ENCODE measurements around the gene SLC36A3. TPM values are rescaled to one million over a fixed set of nuclear protein-coding genes. Genes with fewer than 3 reads are reported as not detected.
"Not testable (repeated sequence)": the region's sequence is repeated elsewhere in the genome, so short reads cannot be mapped to it uniquely, and the experiment has no call there.

The SLC36A3 gene
- total and polyA plus RNA-seq, 9 donors = 0.04 TPM; not detected in 8

DNA sequence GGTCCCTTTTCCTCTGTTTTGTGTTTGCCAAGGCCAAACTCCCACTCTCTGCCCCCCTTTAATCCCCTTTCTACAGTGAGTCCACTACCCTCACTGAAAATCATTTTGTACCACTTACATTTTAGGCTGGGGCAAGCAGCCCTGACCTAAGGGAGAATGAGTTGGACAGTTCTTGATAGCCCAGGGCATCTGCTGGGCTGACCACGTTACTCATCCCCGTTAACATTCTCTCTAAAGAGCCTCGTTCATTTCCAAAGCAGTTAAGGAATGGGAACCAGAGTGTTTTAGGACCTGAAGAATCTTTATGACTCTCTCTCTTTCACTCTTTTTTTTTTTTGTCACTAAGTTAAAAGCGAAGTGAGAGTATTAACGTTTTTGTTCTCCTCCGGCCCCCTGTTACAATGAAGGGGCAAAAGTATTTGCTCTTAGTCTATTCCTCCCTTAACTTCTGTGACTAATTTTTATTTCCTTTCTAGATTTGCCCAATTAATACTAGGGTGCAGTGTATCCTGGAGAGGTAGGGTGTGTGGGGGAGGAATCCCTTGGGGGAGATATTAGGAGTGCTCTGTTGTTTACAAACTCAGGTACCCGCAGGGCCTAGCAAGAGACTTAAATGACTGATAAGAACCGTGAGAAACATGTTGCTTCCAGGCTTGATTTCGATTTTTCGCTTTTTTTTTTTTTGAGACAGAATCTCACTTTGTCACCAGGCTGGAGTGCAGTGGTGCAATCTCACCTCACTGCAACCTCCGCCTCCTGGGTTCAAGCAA is 35.9 kb downstream of the SLC36A3 start:
- H3K27ac ChIP-seq (ENCODE audit: low read length) = no peak overlapping the region
- WGBS (ENCODE audit: insufficient coverage) = 87% methylated on average over 4 of the region's 11 CpGs
- H3K4me1 ChIP-seq (ENCODE audit: control insufficient read depth, insufficient read depth, low read length) = no peaks in the 10 kb centered on the region
- no peaks in the 10 kb centered on the region for H3K27me3 ChIP-seq (ENCODE audit: control insufficient read depth, insufficient read depth, low read length)
- peaks cover 18% of the 10 kb centered on the region for H3K36me3 ChIP-seq (ENCODE audit: control insufficient read depth, insufficient read depth, low read length)
- no peak for DNase-seq
- H3K9me3 ChIP-seq (replicated peaks; ENCODE audit: control insufficient read depth, low read depth, low read length) = no peaks in the 10 kb centered on the region
- H3K4me3 ChIP-seq (ENCODE audit: low read length) = no peak overlapping the region

DNA sequence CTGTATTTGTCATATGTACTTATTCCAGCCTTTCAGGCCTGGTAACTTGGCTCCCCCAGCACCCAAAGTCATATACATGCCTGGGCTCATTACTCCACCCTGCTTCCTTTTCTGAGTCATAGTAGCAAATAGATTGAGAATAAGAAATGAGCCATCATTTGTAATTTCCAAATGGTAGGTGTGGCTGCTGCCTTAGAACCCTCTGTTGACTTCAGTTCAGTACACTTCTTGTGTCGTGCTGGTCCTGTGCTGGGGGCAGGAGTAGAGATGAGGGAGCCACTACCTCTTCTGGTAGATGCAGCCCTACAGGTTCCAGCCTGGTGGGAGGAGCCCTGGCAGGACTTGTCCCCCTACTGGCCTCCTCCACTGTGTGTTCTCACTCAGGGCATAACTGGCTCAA is 39.5 kb downstream of the SLC36A3 start:
- Histone ChIP-seq H3K27ac (ENCODE audit: low read length) (no peak overlapping the region), H3K9me3 (replicated peaks; ENCODE audit: control insufficient read depth, low read depth, low read length) (no peaks in the 10 kb centered on the region), H3K36me3 (ENCODE audit: control insufficient read depth, insufficient read depth, low read length) (peaks cover 17% of the 10 kb centered on the region), H3K4me3 (ENCODE audit: low read length) (no peak overlapping the region), H3K27me3 (ENCODE audit: control insufficient read depth, insufficient read depth, low read length) (no peaks in the 10 kb centered on the region), H3K4me1 (ENCODE audit: control insufficient read depth, insufficient read depth, low read length) (no peaks in the 10 kb centered on the region)
- DNase-seq = no peak
- no CpG with 5 or more reads among the region's 1 CpG for WGBS (ENCODE audit: insufficient coverage)

DNA sequence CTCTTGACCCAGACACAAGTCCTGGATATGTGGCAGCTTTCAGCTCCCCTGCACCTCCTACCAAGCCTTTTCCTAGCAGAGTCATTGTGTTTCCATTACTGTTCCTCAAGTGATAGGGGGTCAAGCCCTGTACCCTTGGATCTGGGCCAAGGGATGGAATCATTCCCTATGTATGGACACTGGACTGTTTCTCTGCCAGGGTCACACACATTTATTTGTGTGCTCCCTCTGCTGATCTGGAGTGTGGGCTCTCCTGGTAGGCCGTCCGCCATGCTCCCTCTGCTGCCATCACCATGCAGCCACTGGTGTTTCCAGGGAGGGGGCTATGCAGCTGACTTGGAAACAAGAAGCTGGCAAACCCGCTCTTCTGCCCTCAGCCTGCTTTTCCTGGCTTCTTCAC is 41.0 kb downstream of the SLC36A3 start:
- no peak overlapping the region for H3K4me3 ChIP-seq (ENCODE audit: low read length)
- no peak for DNase-seq
- no peak overlapping the region for H3K27ac ChIP-seq (ENCODE audit: low read length)
- 83% methylated on average over 3 of the region's 3 CpGs for WGBS (ENCODE audit: insufficient coverage)
- no peaks in the 10 kb centered on the region for H3K27me3 ChIP-seq (ENCODE audit: control insufficient read depth, insufficient read depth, low read length)
- no peaks in the 10 kb centered on the region for H3K9me3 ChIP-seq (replicated peaks; ENCODE audit: control insufficient read depth, low read depth, low read length)
- peaks cover 8% of the 10 kb centered on the region for H3K36me3 ChIP-seq (ENCODE audit: control insufficient read depth, insufficient read depth, low read length)
- no peaks in the 10 kb centered on the region for H3K4me1 ChIP-seq (ENCODE audit: control insufficient read depth, insufficient read depth, low read length)

DNA sequence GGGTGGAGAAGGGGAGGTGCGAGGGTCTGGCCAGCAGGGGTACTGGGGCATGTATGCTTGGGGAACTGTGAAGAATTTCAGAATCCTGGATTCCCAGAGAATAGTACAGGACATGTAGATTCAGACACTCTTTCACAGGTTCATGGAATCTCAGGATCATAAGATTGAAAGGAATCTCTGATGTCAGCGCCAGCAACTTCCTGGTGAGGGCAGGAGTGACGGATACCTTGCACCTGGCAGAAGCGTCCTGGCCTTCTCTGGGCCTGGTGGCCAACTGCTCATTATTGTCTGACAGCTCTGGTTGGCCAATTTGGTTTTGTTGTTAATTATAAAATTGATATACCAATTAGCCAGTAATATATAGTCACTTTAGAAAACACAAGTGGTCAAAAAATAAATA is 43.6 kb downstream of the SLC36A3 start:
- no peaks in the 10 kb centered on the region for H3K4me1 ChIP-seq (ENCODE audit: control insufficient read depth, insufficient read depth, low read length)
- H3K27me3 ChIP-seq (ENCODE audit: control insufficient read depth, insufficient read depth, low read length) = no peaks in the 10 kb centered on the region
- no peaks in the 10 kb centered on the region for H3K36me3 ChIP-seq (ENCODE audit: control insufficient read depth, insufficient read depth, low read length)
- H3K4me3 ChIP-seq (ENCODE audit: low read length) = no peak overlapping the region
- H3K9me3 ChIP-seq (replicated peaks; ENCODE audit: control insufficient read depth, low read depth, low read length) = no peaks in the 10 kb centered on the region
- DNase-seq = no peak
- H3K27ac ChIP-seq (ENCODE audit: low read length) = no peak overlapping the region
- WGBS (ENCODE audit: insufficient coverage) = no CpG with 5 or more reads among the region's 4 CpGs

DNA sequence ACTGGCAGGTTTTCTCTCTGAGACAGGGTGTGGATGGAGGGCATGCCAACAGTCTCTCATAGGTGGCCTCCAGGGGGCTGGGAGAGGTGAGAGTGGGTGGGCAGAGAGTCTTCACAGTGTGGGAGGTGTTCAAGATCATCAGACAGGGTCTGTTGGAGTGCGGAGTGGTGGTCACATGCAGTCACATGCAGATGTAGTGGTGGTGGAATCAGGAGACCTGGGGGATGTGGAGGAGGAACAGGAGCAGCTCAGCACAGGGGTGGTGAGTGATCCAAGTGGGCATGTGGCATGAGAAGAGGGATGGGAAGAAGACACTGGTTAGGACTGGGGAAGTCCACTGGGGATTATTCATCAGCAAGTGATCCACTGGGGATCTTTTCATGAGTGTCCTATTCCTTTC is 44.8 kb downstream of the SLC36A3 start:
- Histone ChIP-seq H3K4me1 (ENCODE audit: control insufficient read depth, insufficient read depth, low read length) (peaks cover 2% of the 10 kb centered on the region), H3K4me3 (ENCODE audit: low read length) (no peak overlapping the region), H3K9me3 (replicated peaks; ENCODE audit: control insufficient read depth, low read depth, low read length) (no peaks in the 10 kb centered on the region), H3K36me3 (ENCODE audit: control insufficient read depth, insufficient read depth, low read length) (no peaks in the 10 kb centered on the region), H3K27me3 (ENCODE audit: control insufficient read depth, insufficient read depth, low read length) (no peaks in the 10 kb centered on the region), H3K27ac (ENCODE audit: low read length) (no peak overlapping the region)
- WGBS (ENCODE audit: insufficient coverage) = 60% methylated on average over 1 of the region's 1 CpG
- DNase-seq = no peak

DNA sequence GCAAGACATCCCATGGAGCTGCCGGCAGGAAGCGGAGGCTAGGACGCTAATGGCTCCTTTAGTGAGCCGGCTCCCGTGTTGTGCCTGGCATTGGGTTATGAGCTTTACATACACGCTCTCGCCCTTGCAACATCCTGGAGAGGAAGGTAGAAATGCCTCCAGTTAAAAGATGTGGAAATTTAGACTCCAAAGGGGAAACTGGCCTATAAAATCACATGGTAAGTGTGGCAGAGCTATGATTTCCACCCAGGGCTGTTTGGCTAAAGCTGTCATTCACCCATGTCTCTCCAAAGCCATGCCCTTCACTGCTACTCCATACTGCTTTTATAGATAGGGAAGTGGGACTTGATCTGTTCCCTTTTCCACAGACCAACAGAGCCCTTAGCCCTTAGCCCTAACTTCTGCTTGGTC is 45.4 kb downstream of the SLC36A3 start:
- Histone ChIP-seq H3K9me3 (replicated peaks; ENCODE audit: control insufficient read depth, low read depth, low read length) (no peaks in the 10 kb centered on the region), H3K4me1 (ENCODE audit: control insufficient read depth, insufficient read depth, low read length) (peaks cover 8% of the 10 kb centered on the region), H3K27ac (ENCODE audit: low read length) (no peak overlapping the region), H3K36me3 (ENCODE audit: control insufficient read depth, insufficient read depth, low read length) (no peaks in the 10 kb centered on the region), H3K4me3 (ENCODE audit: low read length) (no peak overlapping the region), H3K27me3 (ENCODE audit: control insufficient read depth, insufficient read depth, low read length) (no peaks in the 10 kb centered on the region)
- WGBS (ENCODE audit: insufficient coverage) = 78% methylated on average over 7 of the region's 7 CpGs
- peak; percentile 32 for DNase-seq

DNA sequence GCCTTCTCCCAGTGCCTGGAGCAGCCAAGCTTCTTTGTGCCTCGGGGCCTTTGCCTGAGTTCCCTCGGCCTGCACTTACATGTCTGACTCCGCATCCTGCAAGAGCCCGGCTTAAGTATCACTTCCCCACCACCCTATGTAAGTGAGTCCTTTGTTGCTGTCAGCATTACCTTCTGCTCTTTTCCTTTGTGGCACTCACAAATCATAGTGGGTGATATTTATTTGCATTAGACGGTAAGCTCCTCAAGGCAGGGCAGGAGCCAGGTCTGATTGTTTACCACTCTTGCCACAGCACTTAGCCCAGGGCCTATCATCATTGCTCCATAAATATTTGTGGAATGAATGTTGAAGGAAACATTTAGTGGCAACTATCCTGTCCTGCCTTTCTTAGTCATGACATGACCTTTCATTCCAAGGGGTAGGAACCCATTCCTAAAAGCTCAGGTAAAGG is 45.8 kb downstream of the SLC36A3 start:
- Histone ChIP-seq H3K27me3 (ENCODE audit: control insufficient read depth, insufficient read depth, low read length) (no peaks in the 10 kb centered on the region), H3K36me3 (ENCODE audit: control insufficient read depth, insufficient read depth, low read length) (no peaks in the 10 kb centered on the region), H3K27ac (ENCODE audit: low read length) (no peak overlapping the region), H3K9me3 (replicated peaks; ENCODE audit: control insufficient read depth, low read depth, low read length) (no peaks in the 10 kb centered on the region), H3K4me1 (ENCODE audit: control insufficient read depth, insufficient read depth, low read length) (peaks cover 9% of the 10 kb centered on the region), H3K4me3 (ENCODE audit: low read length) (no peak overlapping the region)
- DNase-seq = peak; percentile 40
- WGBS (ENCODE audit: insufficient coverage) = 86% methylated on average over 1 of the region's 5 CpGs

DNA sequence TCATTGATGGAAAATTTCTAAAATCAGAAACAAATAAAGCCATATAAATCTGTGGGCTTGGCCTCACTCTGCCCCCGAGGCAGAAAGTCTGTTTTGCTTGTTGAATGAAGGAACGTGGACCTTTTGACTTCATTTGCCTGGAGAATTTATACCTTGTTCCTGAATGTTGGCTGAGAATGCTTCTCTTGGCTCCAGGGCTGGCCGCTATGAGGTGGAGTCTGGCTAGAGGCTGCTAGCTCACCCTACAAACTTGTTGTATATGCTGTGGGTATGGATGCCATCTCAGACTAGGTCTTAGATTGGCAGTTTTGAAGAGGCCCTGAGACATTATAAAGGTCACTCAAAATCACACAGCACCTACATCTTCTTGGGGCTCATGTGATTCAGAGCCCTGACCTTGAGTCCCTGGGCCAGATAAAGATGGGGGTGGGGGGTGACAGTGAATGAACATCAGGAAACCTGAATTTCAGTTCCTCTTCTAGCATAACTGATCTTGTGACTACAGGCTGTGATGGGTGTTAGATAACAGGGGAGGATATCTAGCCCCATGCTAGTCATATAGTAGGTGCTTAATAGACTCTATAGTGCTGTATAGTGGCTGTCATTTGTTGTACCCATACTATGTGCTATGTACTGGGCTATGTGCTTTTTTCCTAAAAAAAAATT is 47.8 kb downstream of the SLC36A3 start:
- no peaks in the 10 kb centered on the region for H3K9me3 ChIP-seq (replicated peaks; ENCODE audit: control insufficient read depth, low read depth, low read length)
- H3K36me3 ChIP-seq (ENCODE audit: control insufficient read depth, insufficient read depth, low read length) = no peaks in the 10 kb centered on the region
- H3K27ac ChIP-seq (ENCODE audit: low read length) = no peak overlapping the region
- DNase-seq = no peak
- H3K4me3 ChIP-seq (ENCODE audit: low read length) = no peak overlapping the region
- H3K4me1 ChIP-seq (ENCODE audit: control insufficient read depth, insufficient read depth, low read length) = peaks cover 9% of the 10 kb centered on the region
- WGBS (ENCODE audit: insufficient coverage) = 86% methylated on average over 1 of the region's 3 CpGs
- H3K27me3 ChIP-seq (ENCODE audit: control insufficient read depth, insufficient read depth, low read length) = no peaks in the 10 kb centered on the region

DNA sequence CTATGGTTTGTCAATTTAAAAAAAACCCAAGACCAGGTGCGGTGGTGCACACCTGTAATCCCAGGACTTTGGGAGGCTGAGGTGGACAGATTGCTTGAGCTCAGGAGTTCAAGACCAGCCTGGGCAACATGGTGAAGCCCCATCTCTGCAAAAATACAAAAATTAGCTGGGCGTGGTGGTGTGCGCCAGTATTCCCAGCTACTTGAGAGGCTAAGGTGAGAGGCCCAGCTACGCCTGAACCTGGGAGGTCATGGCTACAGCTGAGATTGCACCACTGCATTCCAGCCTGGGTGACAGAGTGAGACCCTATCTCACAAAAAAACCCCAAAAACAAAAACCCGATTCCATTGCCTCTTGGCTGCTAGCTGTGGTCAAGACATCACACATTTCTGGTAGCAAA is 48.6 kb downstream of the SLC36A3 start:
- H3K27me3 ChIP-seq (ENCODE audit: control insufficient read depth, insufficient read depth, low read length); H3K4me3 ChIP-seq (ENCODE audit: low read length); H3K27ac ChIP-seq (ENCODE audit: low read length); H3K9me3 ChIP-seq (replicated peaks; ENCODE audit: control insufficient read depth, low read depth, low read length); DNase-seq; H3K36me3 ChIP-seq (ENCODE audit: control insufficient read depth, insufficient read depth, low read length); H3K4me1 ChIP-seq (ENCODE audit: control insufficient read depth, insufficient read depth, low read length): not testable (repeated sequence)
- 94% methylated on average over 3 of the region's 5 CpGs for WGBS (ENCODE audit: insufficient coverage)

DNA sequence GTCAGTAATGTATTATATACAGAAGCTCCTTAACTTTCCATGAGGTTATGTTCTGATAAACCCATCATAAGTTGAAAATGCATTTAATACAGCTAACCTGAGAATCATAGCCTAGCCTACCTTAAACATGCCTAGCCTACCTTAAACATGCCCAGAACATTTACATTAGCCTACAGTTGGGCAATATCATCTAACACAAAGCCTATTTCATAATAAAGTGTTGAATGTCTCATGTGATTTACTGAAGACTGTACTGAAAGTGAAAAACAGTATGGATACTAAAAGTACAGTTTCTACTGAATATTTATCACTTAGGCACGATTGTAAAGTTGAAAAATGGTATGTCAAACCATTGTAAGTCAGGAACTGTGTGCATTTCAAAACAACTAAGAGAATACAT is 49.0 kb downstream of the SLC36A3 start:
- no peaks in the 10 kb centered on the region for H3K36me3 ChIP-seq (ENCODE audit: control insufficient read depth, insufficient read depth, low read length)
- WGBS (ENCODE audit: insufficient coverage) = no CpG with 5 or more reads among the region's 1 CpG
- H3K27ac ChIP-seq (ENCODE audit: low read length) = no peak overlapping the region
- no peak for DNase-seq
- no peak overlapping the region for H3K4me3 ChIP-seq (ENCODE audit: low read length)
- peaks cover 9% of the 10 kb centered on the region for H3K4me1 ChIP-seq (ENCODE audit: control insufficient read depth, insufficient read depth, low read length)
- H3K9me3 ChIP-seq (replicated peaks; ENCODE audit: control insufficient read depth, low read depth, low read length) = no peaks in the 10 kb centered on the region
- no peaks in the 10 kb centered on the region for H3K27me3 ChIP-seq (ENCODE audit: control insufficient read depth, insufficient read depth, low read length)
